ENCODE measurements around the gene PLCB4.

- TF ChIP-seq CTCF (IDR thresholded peaks at IDR 0.05): no peak
- TF ChIP-seq POLR2A (IDR thresholded peaks at IDR 0.05): no peak
- TF ChIP-seq POLR2AphosphoS5 (IDR thresholded peaks at IDR 0.05): no peak
Observed at GRCh38 chr20:9281803-9282202, 212.9 kb downstream of the PLCB4 start.
